Keratinocyte (primary cell): ENCODE measurements around the gene OTUD6A. TPM values are rescaled to one million over a fixed set of nuclear protein-coding genes. Genes with fewer than 3 reads are reported as not detected.

Experiments
- DNase-seq: peaks from one replicate; pipeline ENCODE4 v3.0.0-alpha.2; 2011; ENCODE audit warnings: low read depth, missing footprints, low spot score
- FAIRE-seq: peaks from 2 replicates; lab custom pipeline; 2011; peaks lifted over from hg19 to GRCh38; lab: Jason Lieb, UNC
- H2AFZ ChIP-seq: 2 replicates; pipeline ENCODE4 v1.6.0; 2012; ENCODE audit warnings: low read length, control low read depth, inconsistent platforms; ENCODE audit not compliant: control insufficient read depth
- H3K27ac ChIP-seq: 2 replicates; pipeline ENCODE4 v1.5.1; 2011; ENCODE audit warnings: low read length; ENCODE audit not compliant: control insufficient read depth, insufficient read depth
- H3K27me3 ChIP-seq: 3 replicates; pipeline ENCODE4 v1.6.0; 2011; ENCODE audit warnings: low read length; ENCODE audit not compliant: control insufficient read depth, insufficient read depth; ENCODE audit errors: extremely low read depth
- H3K36me3 ChIP-seq, 2 experiments: 2 replicates in 1 of 2; 3 replicates in 1 of 2; pipeline ENCODE4 v1.5.1; 2011; ENCODE audit warnings: low read length in 2 of 2, mild to moderate bottlenecking in 1 of 2; ENCODE audit not compliant: control insufficient read depth in 2 of 2, insufficient read depth in 2 of 2; ENCODE audit errors: extremely low read depth in 1 of 2
- H3K4me1 ChIP-seq: 3 replicates; pipeline ENCODE4 v1.5.1; 2011; ENCODE audit warnings: low read length; ENCODE audit not compliant: control insufficient read depth, insufficient read depth; ENCODE audit errors: extremely low read depth
- H3K4me2 ChIP-seq: 3 replicates; pipeline ENCODE4 v1.6.0; 2011; ENCODE audit warnings: low read depth, low read length; ENCODE audit not compliant: control insufficient read depth, insufficient read depth; ENCODE audit errors: extremely low read depth
- H3K4me3 ChIP-seq, 3 experiments: fragments of 200-600 bp in 1 of 3; sonication (generic) in 1 of 3; 2 replicates in 2 of 3; 3 replicates in 1 of 3; pipeline ENCODE4 v1.5.1; 2011 to 2016; ENCODE audit warnings: low read length in 3 of 3, mild to moderate bottlenecking in 3 of 3, control low read depth in 2 of 3, inconsistent platforms in 1 of 3, low read depth in 1 of 3, mixed read lengths in 1 of 3, mixed run types in 1 of 3, moderate library complexity in 1 of 3; ENCODE audit not compliant: control insufficient read depth in 2 of 3, insufficient read depth in 2 of 3; ENCODE audit errors: extremely low read depth in 1 of 3
- H3K79me2 ChIP-seq: 2 replicates; pipeline ENCODE4 v1.6.0; 2012; ENCODE audit warnings: low read length; ENCODE audit not compliant: control insufficient read depth, insufficient read depth
- H3K9ac ChIP-seq: 3 replicates; pipeline ENCODE4 v1.6.0; 2011; ENCODE audit warnings: low read length; ENCODE audit not compliant: control insufficient read depth, insufficient read depth; ENCODE audit errors: extremely low read depth
- H3K9me1 ChIP-seq: 3 replicates; pipeline ENCODE4 v1.6.0; 2011; ENCODE audit warnings: low read length; ENCODE audit not compliant: control insufficient read depth, insufficient read depth; ENCODE audit errors: extremely low read depth
- H3K9me3 ChIP-seq: 2 replicates; pipeline ENCODE4 v1.5.1; 2012; ENCODE audit warnings: low read depth, low read length; ENCODE audit not compliant: control insufficient read depth
- H4K20me1 ChIP-seq: 3 replicates; pipeline ENCODE4 v1.6.0; 2011; ENCODE audit warnings: low read length; ENCODE audit not compliant: control insufficient read depth, insufficient read depth; ENCODE audit errors: extremely low read depth
- CTCF ChIP-seq, 3 experiments: IDR thresholded peaks in 1 of 3; conservative IDR thresholded peaks in 1 of 3; optimal IDR thresholded peaks in 1 of 3; 2 replicates in 2 of 3; 3 replicates in 1 of 3; pipeline versions ENCODE3 to v1.5.1; 2011; ENCODE audit warnings: low read length in 3 of 3, mild to moderate bottlenecking in 3 of 3, moderate library complexity in 2 of 3, control low read depth in 1 of 3, inconsistent platforms in 1 of 3; ENCODE audit not compliant: insufficient read depth in 2 of 3; ENCODE audit errors: extremely low read depth in 1 of 3
- EZH2 ChIP-seq: IDR thresholded peaks from one replicate; pipeline ENCODE4 v1.6.1; 2012; ENCODE audit warnings: inconsistent platforms, mild to moderate bottlenecking, low read length, moderate library complexity
- dilution Hi-C: fragments of 300-500 bp; cut with MboI; formaldehyde crosslinking; loops from one replicate; pipeline ENCODE4 v1.7.0; 2020; ENCODE audit warnings: low sequenced_read_pairs; ENCODE audit not compliant: extremely low pct_ligation_motif_present
- polyA plus RNA-seq, 5 experiments: library from polyadenylated mRNA; depleted of rRNA in 3 of 5; stranded (reverse) in 3 of 5; stranded (forward) in 1 of 5; unstranded in 1 of 5; fragments of >200 nt; gene quantifications; 1 replicate in 1 of 5; 2 replicates in 3 of 5; 3 replicates in 1 of 5; pipeline versions ENCODE4 v1.2.1 to v1.2.3, GENCODE V29; 2011 to 2012; ENCODE audit warnings: missing spikeins in 2 of 5, low read depth in 1 of 5, low replicate concordance in 1 of 5

OTUD6A gene
- polyA plus RNA-seq, 1 donor (not counting 4 experiments of a cell fraction or from before 2014, with no cell fraction given): not detected

GRCh38 chrX:70084592-70085240 lies 22.5 kb downstream of the OTUD6A start:
- Histone ChIP-seq H3K4me2 (no peak overlapping the region), H3K27ac (no peak overlapping the region), H3K27me3 (no peaks in the 10 kb centered on the region), H3K4me3 (no peak overlapping the region), H4K20me1 (no peaks in the 10 kb centered on the region), H3K4me1 (no peaks in the 10 kb centered on the region), H3K9me1 (no peaks in the 10 kb centered on the region), H2AFZ (no peak overlapping the region), H3K79me2 (no peaks in the 10 kb centered on the region), H3K36me3 (no peaks in the 10 kb centered on the region), H3K9me3 (no peaks in the 10 kb centered on the region), H3K9ac (no peak overlapping the region)
- no peak for TF ChIP-seq EZH2
- TF ChIP-seq CTCF (optimal IDR thresholded peaks at IDR 0.05 in 1 of 3, IDR thresholded peaks at IDR 0.05 in 1 of 3, conservative IDR thresholded peaks at IDR 0.05 in 1 of 3; ENCODE audit: extremely low read depth in 1 of 3, insufficient read depth in 2 of 3, low read length in 3 of 3): no peak
- no peak for DNase-seq
- FAIRE-seq: no peak
- dilution Hi-C loops: no loop called here

GRCh38 chrX:70087857-70088630 lies 25.8 kb downstream of the OTUD6A start:
- Histone ChIP-seq H3K9me3 (no peaks in the 10 kb centered on the region), H4K20me1 (no peaks in the 10 kb centered on the region), H3K9ac (no peak overlapping the region), H3K4me1 (no peaks in the 10 kb centered on the region), H2AFZ (no peak overlapping the region), H3K79me2 (no peaks in the 10 kb centered on the region), H3K27me3 (no peaks in the 10 kb centered on the region), H3K9me1 (no peaks in the 10 kb centered on the region), H3K27ac (no peak overlapping the region), H3K4me3 (no peak overlapping the region), H3K36me3 (no peaks in the 10 kb centered on the region), H3K4me2 (no peak overlapping the region)
- no peak for DNase-seq
- TF ChIP-seq EZH2: no peak
- no peak for TF ChIP-seq CTCF (optimal IDR thresholded peaks at IDR 0.05 in 1 of 3, IDR thresholded peaks at IDR 0.05 in 1 of 3, conservative IDR thresholded peaks at IDR 0.05 in 1 of 3; ENCODE audit: extremely low read depth in 1 of 3, insufficient read depth in 2 of 3, low read length in 3 of 3)
- no peak for FAIRE-seq
- dilution Hi-C loops: no loop called here
